PC-3 (cell line): ENCODE data around the gene CALHM1.

Experiments used
- CTCF ChIP-seq: fragments of 300-600 bp; sonication (generic); conservative IDR thresholded peaks from 2 replicates; pipeline ENCODE4 v1.5.1; 2017; ENCODE audit warnings: antibody characterized with exemption, low read depth, mild to moderate bottlenecking, low read length
- EZH2phosphoT487 ChIP-seq: fragments of 300-600 bp; sonication (generic); IDR thresholded peaks from 2 replicates; pipeline ENCODE4 v1.6.1; 2018; ENCODE audit warnings: mild to moderate bottlenecking, antibody characterized with exemption, low read length, borderline replicate concordance

- TF ChIP-seq CTCF: no peak
- TF ChIP-seq EZH2phosphoT487: no peak
Measured at GRCh38 chr10:103499881-103500280, 41.2 kb upstream of the CALHM1 start.
